Mesenchymal stem cell (in vitro differentiated cells and primary cell): ENCODE measurements around the gene ATP10A.

Experiments
- DNase-seq: peaks from one replicate; pipeline ENCODE4 v3.0.0-alpha.2; 2013
- H2AFZ ChIP-seq: one replicate; pipeline ENCODE4 v1.6.1; 2013; ENCODE audit warnings: low read depth, mild to moderate bottlenecking, control low read depth, inconsistent platforms, low read length, moderate library complexity
- H2AK5ac ChIP-seq: 2 replicates; pipeline ENCODE4 v1.6.1; 2013; ENCODE audit warnings: low read length, moderate library complexity, mild to moderate bottlenecking, inconsistent platforms; ENCODE audit not compliant: severe bottlenecking
- H2BK120ac ChIP-seq: one replicate; pipeline ENCODE4 v1.6.1; 2013; ENCODE audit warnings: low read depth, mild to moderate bottlenecking, inconsistent platforms, low read length, moderate library complexity
- H2BK12ac ChIP-seq, 2 experiments: one replicate each; pipeline ENCODE4 v1.6.1; 2013; ENCODE audit warnings: inconsistent platforms in 2 of 2, low read length in 2 of 2, mild to moderate bottlenecking in 2 of 2, moderate library complexity in 2 of 2, control low read depth in 1 of 2
- H2BK15ac ChIP-seq: one replicate; pipeline ENCODE4 v1.6.1; 2013; ENCODE audit warnings: mild to moderate bottlenecking, low read depth, inconsistent platforms; ENCODE audit not compliant: poor library complexity, severe bottlenecking
- H2BK5ac ChIP-seq: 2 replicates; pipeline ENCODE4 v1.6.1; 2013; ENCODE audit warnings: low read depth, mild to moderate bottlenecking, low read length, control low read depth, inconsistent platforms; ENCODE audit not compliant: poor library complexity, severe bottlenecking
- H3K14ac ChIP-seq, 2 experiments: one replicate each; pipeline ENCODE4 v1.6.1; 2013; ENCODE audit warnings: inconsistent platforms in 2 of 2, low read length in 2 of 2, control low read depth in 1 of 2, mild to moderate bottlenecking in 1 of 2, moderate library complexity in 1 of 2
- H3K18ac ChIP-seq, 2 experiments: one replicate each; pipeline ENCODE4 v1.6.1; 2013; ENCODE audit warnings: inconsistent platforms in 2 of 2, low read length in 2 of 2, control low read depth in 1 of 2, low read depth in 1 of 2, mild to moderate bottlenecking in 1 of 2
- H3K23ac ChIP-seq, 2 experiments: one replicate each; pipeline ENCODE4 v1.6.1; 2013; ENCODE audit warnings: inconsistent platforms in 2 of 2, low read length in 2 of 2, mild to moderate bottlenecking in 2 of 2, moderate library complexity in 2 of 2, control low read depth in 1 of 2
- H3K27ac ChIP-seq: 2 replicates; pipeline ENCODE4 v1.5.1; 2013; ENCODE audit warnings: mild to moderate bottlenecking, moderate library complexity, low read length, control low read depth, inconsistent platforms; ENCODE audit not compliant: poor library complexity, severe bottlenecking
- H3K27me3 ChIP-seq, 2 experiments: 2 replicates each; pipeline versions ENCODE4 v1.6.1 to v1.7.0; 2013; ENCODE audit warnings: low read length in 2 of 2, mild to moderate bottlenecking in 2 of 2, moderate library complexity in 2 of 2, control low read depth in 1 of 2, inconsistent platforms in 1 of 2; ENCODE audit not compliant: control insufficient read depth in 1 of 2, insufficient read depth in 1 of 2
- H3K36me3 ChIP-seq, 2 experiments: 2 replicates each; pipeline versions ENCODE4 v1.6.1 to v1.7.0; 2013; ENCODE audit warnings: low read length in 2 of 2, control low read depth in 1 of 2, inconsistent platforms in 1 of 2, low read depth in 1 of 2, mild to moderate bottlenecking in 1 of 2; ENCODE audit not compliant: insufficient read depth in 2 of 2, control insufficient read depth in 1 of 2
- H3K4ac ChIP-seq, 2 experiments: one replicate each; pipeline ENCODE4 v1.6.1; 2013; ENCODE audit warnings: inconsistent platforms in 2 of 2, low read length in 2 of 2, mild to moderate bottlenecking in 2 of 2, moderate library complexity in 2 of 2, control low read depth in 1 of 2, low read depth in 1 of 2
- H3K4me1 ChIP-seq: 2 replicates; pipeline ENCODE4 v1.6.1; 2013; ENCODE audit warnings: low read depth, low read length, control low read depth; ENCODE audit not compliant: control insufficient read depth, insufficient read depth
- H3K4me2 ChIP-seq: 2 replicates; pipeline ENCODE4 v1.6.1; 2013; ENCODE audit warnings: low read length, mild to moderate bottlenecking, inconsistent platforms; ENCODE audit not compliant: poor library complexity, severe bottlenecking
- H3K4me3 ChIP-seq, 2 experiments: 2 replicates each; pipeline versions ENCODE4 v1.5.1 to v1.7.0; 2013; ENCODE audit warnings: low read length in 2 of 2, mild to moderate bottlenecking in 2 of 2, control low read depth in 1 of 2, low read depth in 1 of 2; ENCODE audit not compliant: insufficient read depth in 1 of 2
- H3K79me1 ChIP-seq: replicated peaks from 2 replicates; pipeline ENCODE4 v1.6.1; 2013; ENCODE audit warnings: mild to moderate bottlenecking, control low read depth, low read length, inconsistent platforms; ENCODE audit not compliant: poor library complexity, severe bottlenecking
- H3K9ac ChIP-seq: 2 replicates; pipeline ENCODE4 v1.7.0; 2013; ENCODE audit warnings: mild to moderate bottlenecking, low read length, moderate library complexity
- H3K9me3 ChIP-seq: 2 replicates; pipeline ENCODE4 v1.7.0; 2013; ENCODE audit warnings: mild to moderate bottlenecking, low read length; ENCODE audit not compliant: control insufficient read depth
- H4K8ac ChIP-seq: one replicate; pipeline ENCODE4 v1.6.1; 2013; ENCODE audit warnings: inconsistent platforms, mild to moderate bottlenecking, low read length, moderate library complexity
- H4K91ac ChIP-seq: one replicate; pipeline ENCODE4 v1.6.1; 2013; ENCODE audit warnings: mild to moderate bottlenecking, low read length, inconsistent platforms
- WGBS: methylation state at CpG from one replicate; pipeline ENCODE4 v1.1.7; 2013; ENCODE audit warnings: mixed read lengths; 5-methylcytosine and 5-hydroxymethylcytosine counted together

ATP10A gene

GRCh38 chr15:25738171-25738965, 124.8 kb downstream of the ATP10A start:
- H2BK12ac ChIP-seq: no peak overlapping the region
- peaks cover 39% of the 10 kb centered on the region for H3K79me1 ChIP-seq
- H4K8ac ChIP-seq: no peak overlapping the region
- H3K4me2 ChIP-seq: no peak overlapping the region
- no peak overlapping the region for H3K23ac ChIP-seq
- H2BK15ac ChIP-seq: no peak overlapping the region
- no peak overlapping the region for H2BK120ac ChIP-seq
- WGBS: 75% methylated on average over 5 of the region's 7 CpGs
- no peak for DNase-seq
- no peaks in the 10 kb centered on the region for H3K9me3 ChIP-seq
- H2AFZ ChIP-seq: no peak overlapping the region
- no peak overlapping the region for H3K27ac ChIP-seq
- no peak overlapping the region for H3K18ac ChIP-seq
- H2AK5ac ChIP-seq: no peak overlapping the region
- H3K4me1 ChIP-seq: peaks cover 10% of the 10 kb centered on the region
- no peak overlapping the region for H3K14ac ChIP-seq
- no peak overlapping the region for H3K4ac ChIP-seq
- no peak overlapping the region for H3K4me3 ChIP-seq
- H3K9ac ChIP-seq: no peak overlapping the region
- H2BK5ac ChIP-seq: no peak overlapping the region
- H3K27me3 ChIP-seq: no peaks in the 10 kb centered on the region
- no peak overlapping the region for H4K91ac ChIP-seq
- H3K36me3 ChIP-seq: peaks cover 0 to 32% of the 10 kb centered on the region in 2 experiments

GRCh38 chr15:25737218-25737643, 125.9 kb downstream of the ATP10A start:
- Histone ChIP-seq H3K4ac (no peak overlapping the region), H3K9me3 (no peaks in the 10 kb centered on the region), H3K18ac (no peak overlapping the region), H2BK120ac (no peak overlapping the region), H2AK5ac (no peak overlapping the region), H3K4me2 (no peak overlapping the region), H4K91ac (no peak overlapping the region), H3K14ac (no peak overlapping the region), H3K4me3 (no peak overlapping the region), H3K9ac (no peak overlapping the region), H2BK12ac (no peak overlapping the region), H2BK15ac (no peak overlapping the region), H2AFZ (no peak overlapping the region), H3K36me3 (peaks cover 0 to 39% of the 10 kb centered on the region in 2 experiments), H3K27me3 (no peaks in the 10 kb centered on the region), H3K23ac (no peak overlapping the region), H3K79me1 (peaks cover 33% of the 10 kb centered on the region), H3K27ac (no peak overlapping the region), H2BK5ac (no peak overlapping the region), H4K8ac (no peak overlapping the region), H3K4me1 (peaks cover 14% of the 10 kb centered on the region)
- 23% methylated on average over 4 of the region's 4 CpGs for WGBS
- DNase-seq: no peak

GRCh38 chr15:25736461-25736860, 126.7 kb downstream of the ATP10A start:
- H3K14ac ChIP-seq: no peak overlapping the region
- no peak overlapping the region for H4K91ac ChIP-seq
- no peak overlapping the region for H2BK120ac ChIP-seq
- no peak overlapping the region for H3K4ac ChIP-seq
- H3K27ac ChIP-seq: no peak overlapping the region
- H3K27me3 ChIP-seq: no peaks in the 10 kb centered on the region
- no peak overlapping the region for H2BK15ac ChIP-seq
- H3K4me3 ChIP-seq: no peak overlapping the region
- no peaks in the 10 kb centered on the region for H3K9me3 ChIP-seq
- 66% methylated on average over 2 of the region's 3 CpGs for WGBS
- H2AK5ac ChIP-seq: no peak overlapping the region
- peaks cover 0 to 36% of the 10 kb centered on the region in 2 experiments for H3K36me3 ChIP-seq
- no peak for DNase-seq
- H3K79me1 ChIP-seq: peaks cover 30% of the 10 kb centered on the region
- H3K4me1 ChIP-seq: peaks cover 12% of the 10 kb centered on the region
- H3K9ac ChIP-seq: no peak overlapping the region
- H3K23ac ChIP-seq: no peak overlapping the region
- no peak overlapping the region for H3K4me2 ChIP-seq
- no peak overlapping the region for H3K18ac ChIP-seq
- no peak overlapping the region for H2BK5ac ChIP-seq
- H4K8ac ChIP-seq: no peak overlapping the region
- no peak overlapping the region for H2AFZ ChIP-seq
- no peak overlapping the region for H2BK12ac ChIP-seq

GRCh38 chr15:25735550-25736384, 127.4 kb downstream of the ATP10A start:
- no peaks in the 10 kb centered on the region for H3K9me3 ChIP-seq
- no peak overlapping the region for H3K4me3 ChIP-seq
- no peak overlapping the region for H2BK12ac ChIP-seq
- peaks cover 27% of the 10 kb centered on the region for H3K79me1 ChIP-seq
- H4K91ac ChIP-seq: no peak overlapping the region
- peaks cover 0 to 38% of the 10 kb centered on the region in 2 experiments for H3K36me3 ChIP-seq
- H3K4me1 ChIP-seq: peaks cover 16% of the 10 kb centered on the region
- WGBS: 84% methylated on average over 27 of the region's 30 CpGs
- H3K9ac ChIP-seq: no peak overlapping the region
- no peak overlapping the region for H4K8ac ChIP-seq
- no peak overlapping the region for H2BK120ac ChIP-seq
- H3K18ac ChIP-seq: no peak overlapping the region
- no peak overlapping the region for H3K23ac ChIP-seq
- H3K4me2 ChIP-seq: no peak overlapping the region
- H3K14ac ChIP-seq: no peak overlapping the region
- H2AK5ac ChIP-seq: no peak overlapping the region
- no peak overlapping the region for H3K27ac ChIP-seq
- H2BK5ac ChIP-seq: no peak overlapping the region
- no peaks in the 10 kb centered on the region for H3K27me3 ChIP-seq
- no peak overlapping the region for H2BK15ac ChIP-seq
- no peak overlapping the region for H2AFZ ChIP-seq
- DNase-seq: no peak
- H3K4ac ChIP-seq: no peak overlapping the region
